ENCODE measurements around the gene SULT1C2.

Gene SULT1C2

GRCh38 chr2:108297436-108298141 lies 8.9 kb downstream of the SULT1C2 start:
- no peak for DNase-seq

GRCh38 chr2:108301558-108301957 lies 12.9 kb downstream of the SULT1C2 start:
- no peak for DNase-seq

GRCh38 chr2:108304975-108305374 lies 16.3 kb downstream of the SULT1C2 start:
- no peak for DNase-seq

GRCh38 chr2:108305901-108306300 lies 17.2 kb downstream of the SULT1C2 start:
- DNase-seq = no peak

- DNase-seq = no peak
Observed at GRCh38 chr2:108309903-108310302, 21.2 kb downstream of the SULT1C2 start.

- no peak for DNase-seq
Observed at GRCh38 chr2:108314586-108315296, 26.0 kb downstream of the SULT1C2 start.

- no peak for DNase-seq
Observed at GRCh38 chr2:108315444-108315934, 26.8 kb downstream of the SULT1C2 start.

GRCh38 chr2:108316033-108316432 lies 27.3 kb downstream of the SULT1C2 start:
- no peak for DNase-seq

- no peak for DNase-seq
Observed at GRCh38 chr2:108316461-108317258, 28.0 kb downstream of the SULT1C2 start.

- DNase-seq = no peak
Observed at GRCh38 chr2:108320326-108320922, 31.7 kb downstream of the SULT1C2 start.

GRCh38 chr2:108323619-108324018 lies 34.9 kb downstream of the SULT1C2 start:
- DNase-seq = no peak

GRCh38 chr2:108324531-108325255 lies 36.0 kb downstream of the SULT1C2 start:
- no peak for DNase-seq

GRCh38 chr2:108325756-108326155 lies 37.1 kb downstream of the SULT1C2 start:
- no peak for DNase-seq

- no peak for DNase-seq
Observed at GRCh38 chr2:108329771-108330170, 41.1 kb downstream of the SULT1C2 start.

GRCh38 chr2:108330979-108331378 lies 42.3 kb downstream of the SULT1C2 start:
- no peak for DNase-seq

- DNase-seq = no peak
Observed at GRCh38 chr2:108345951-108346350, 57.3 kb downstream of the SULT1C2 start.

GRCh38 chr2:108346827-108347226 lies 58.1 kb downstream of the SULT1C2 start:
- DNase-seq = no peak

- no peak for DNase-seq
Observed at GRCh38 chr2:108347786-108348185, 59.1 kb downstream of the SULT1C2 start.

- DNase-seq = no peak
Observed at GRCh38 chr2:108348816-108349570, 60.3 kb downstream of the SULT1C2 start.

- DNase-seq = no peak
Observed at GRCh38 chr2:108349571-108349928, 60.9 kb downstream of the SULT1C2 start.

- DNase-seq = no peak
Observed at GRCh38 chr2:108351889-108352288, 63.2 kb downstream of the SULT1C2 start.

- no peak for DNase-seq
Observed at GRCh38 chr2:108354136-108354535, 65.4 kb downstream of the SULT1C2 start.
